ENCODE measurements around the gene SLC51A. TPM values are rescaled to one million over a fixed set of nuclear protein-coding genes. Genes with fewer than 3 reads are reported as not detected.

SLC51A gene
- total and polyA plus RNA-seq, 9 of the 15 experiments (the other 6 are each of a cell fraction or from before 2014, with no cell fraction given): 0.35 to 0.38 TPM; not detected in 7

GRCh38 chr3:196192524-196193051 lies 23.7 kb upstream of the SLC51A start (continued):
- no peak for TF ChIP-seq THAP7 (CRISPR knock-in tag; IDR thresholded peaks at IDR 0.05)
- TF ChIP-seq PRPF4 (IDR thresholded peaks at IDR 0.05; ENCODE audit: insufficient read depth, low read depth, low read length, poor library complexity, severe bottlenecking): no peak
- no peak for TF ChIP-seq CAMTA2 (CRISPR knock-in tag; conservative IDR thresholded peaks at IDR 0.05)
- TF ChIP-seq MAX (CRISPR knock-in tag; IDR thresholded peaks at IDR 0.05): no peak
- TF ChIP-seq ZNF318 (IDR thresholded peaks at IDR 0.05; ENCODE audit: borderline replicate concordance in 1 of 2, low read depth in 1 of 2): no peak
- TF ChIP-seq HBP1 (CRISPR knock-in tag; IDR thresholded peaks at IDR 0.05): 0 out of 2 replicates have a peak, but pooled peaks have one; percentile 57
- 0 out of 2 replicates have a peak, but pooled peaks have one; percentile 36 for TF ChIP-seq NFRKB (IDR thresholded peaks at IDR 0.05; ENCODE audit: low read depth)
- TF ChIP-seq ETV6 (IDR thresholded peaks at IDR 0.05; ENCODE audit: borderline replicate concordance in 1 of 2, low read depth in 2 of 2, low read length in 1 of 2): no peak
- no peak for TF ChIP-seq ETV6 (CRISPR knock-in tag; IDR thresholded peaks at IDR 0.05; ENCODE audit: borderline replicate concordance)
- no peak for TF ChIP-seq RNF2 (IDR thresholded peaks at IDR 0.05)
- no peak for TF ChIP-seq SRSF7 (optimal IDR thresholded peaks at IDR 0.05; ENCODE audit: low read depth, low read length)
- no peak for TF ChIP-seq CBX2 (IDR thresholded peaks at IDR 0.05; ENCODE audit: insufficient read depth, low read length, poor library complexity, severe bottlenecking)
- TF ChIP-seq PRMT5 (CRISPR knock-in tag; IDR thresholded peaks at IDR 0.05): no peak
- no peak for TF ChIP-seq NR0B1 (IDR thresholded peaks at IDR 0.05; ENCODE audit: partially characterized antibody)
- TF ChIP-seq ZNF384 (IDR thresholded peaks at IDR 0.05; ENCODE audit: low read depth, low read length): no peak
- TF ChIP-seq ZBTB8A (IDR thresholded peaks at IDR 0.05; ENCODE audit: partially characterized antibody): no peak

Data from K562 (cell line).